Measurements from ENCODE around the gene SH3GLB2. TPM values are rescaled to one million over a fixed set of nuclear protein-coding genes. Genes with fewer than 3 reads are reported as not detected.
"Not testable (repeated sequence)": the region's sequence is repeated elsewhere in the genome, so short reads cannot be mapped to it uniquely, and the experiment has no call there.

Gene SH3GLB2
- total RNA-seq, 6 experiments from 2014 or later, result 38.1 to 56.1 (median 42.7) TPM

DNA sequence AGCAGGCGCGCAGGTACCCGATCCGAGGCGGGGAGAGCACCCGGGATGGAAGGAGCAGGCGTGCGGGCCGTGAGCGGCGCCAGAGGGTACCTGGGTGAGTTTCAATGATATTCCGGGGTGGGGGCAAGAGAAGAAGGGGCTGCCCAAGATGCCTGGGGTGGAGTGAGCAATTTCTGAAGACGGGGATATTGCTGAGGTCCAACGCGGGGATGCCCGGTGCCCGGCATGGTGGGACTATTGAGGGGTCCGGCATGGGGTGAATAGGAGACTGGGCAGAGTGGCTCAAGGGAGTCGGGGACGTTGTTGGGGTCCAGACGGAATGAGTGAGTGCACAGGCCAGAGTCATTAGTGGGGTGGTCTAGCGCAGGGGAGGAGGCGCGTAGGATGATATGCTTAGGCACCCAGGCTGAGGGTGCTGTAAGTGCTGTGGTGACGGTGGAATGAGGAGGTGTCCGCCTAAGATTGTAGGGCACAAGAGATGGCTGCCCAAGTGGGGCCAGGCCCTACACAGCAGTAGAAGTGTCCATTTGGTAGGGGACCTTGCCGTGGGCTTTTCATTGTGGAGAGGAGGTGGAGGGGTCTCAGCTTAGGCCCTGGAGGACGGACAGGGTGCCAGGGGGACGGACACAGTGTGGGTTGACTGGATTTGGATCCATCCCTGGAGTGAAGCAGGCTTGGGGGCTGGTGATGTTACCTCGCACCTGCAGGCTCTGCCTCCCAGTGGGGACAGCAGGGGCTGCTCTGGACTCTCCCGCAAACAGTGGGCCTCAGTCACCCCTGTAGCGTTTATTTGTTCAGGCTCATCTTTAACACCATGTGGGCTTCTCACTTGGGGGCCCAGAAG is 9.0 kb upstream of the SH3GLB2 start:
- Mint-ChIP-seq H3K4me3 (peak overlapping the region; percentile 96), H3K27me3 (ENCODE audit: insufficient read depth) (peaks cover 1% of the 10 kb centered on the region; the same call in 1 of the 2 replicates), H3K4me1 (ENCODE audit: low read depth) (peaks cover 24% of the 10 kb centered on the region), H3K36me3 (ENCODE audit: low read depth) (peaks cover 5% of the 10 kb centered on the region; the same call in 1 of the 2 replicates), H3K9me3 (no peaks in the 10 kb centered on the region), H3K27ac (peak overlapping the region; percentile 79)
- DNase-seq, result no peak
- TF ChIP-seq, protein P1, sequence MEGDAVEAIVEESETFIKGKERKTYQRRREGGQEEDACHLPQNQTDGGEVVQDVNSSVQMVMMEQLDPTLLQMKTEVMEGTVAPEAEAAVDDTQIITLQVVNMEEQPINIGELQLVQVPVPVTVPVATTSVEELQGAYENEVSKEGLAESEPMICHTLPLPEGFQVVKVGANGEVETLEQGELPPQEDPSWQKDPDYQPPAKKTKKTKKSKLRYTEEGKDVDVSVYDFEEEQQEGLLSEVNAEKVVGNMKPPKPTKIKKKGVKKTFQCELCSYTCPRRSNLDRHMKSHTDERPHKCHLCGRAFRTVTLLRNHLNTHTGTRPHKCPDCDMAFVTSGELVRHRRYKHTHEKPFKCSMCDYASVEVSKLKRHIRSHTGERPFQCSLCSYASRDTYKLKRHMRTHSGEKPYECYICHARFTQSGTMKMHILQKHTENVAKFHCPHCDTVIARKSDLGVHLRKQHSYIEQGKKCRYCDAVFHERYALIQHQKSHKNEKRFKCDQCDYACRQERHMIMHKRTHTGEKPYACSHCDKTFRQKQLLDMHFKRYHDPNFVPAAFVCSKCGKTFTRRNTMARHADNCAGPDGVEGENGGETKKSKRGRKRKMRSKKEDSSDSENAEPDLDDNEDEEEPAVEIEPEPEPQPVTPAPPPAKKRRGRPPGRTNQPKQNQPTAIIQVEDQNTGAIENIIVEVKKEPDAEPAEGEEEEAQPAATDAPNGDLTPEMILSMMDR (IDR thresholded peaks at IDR 0.05), result no peak

DNA sequence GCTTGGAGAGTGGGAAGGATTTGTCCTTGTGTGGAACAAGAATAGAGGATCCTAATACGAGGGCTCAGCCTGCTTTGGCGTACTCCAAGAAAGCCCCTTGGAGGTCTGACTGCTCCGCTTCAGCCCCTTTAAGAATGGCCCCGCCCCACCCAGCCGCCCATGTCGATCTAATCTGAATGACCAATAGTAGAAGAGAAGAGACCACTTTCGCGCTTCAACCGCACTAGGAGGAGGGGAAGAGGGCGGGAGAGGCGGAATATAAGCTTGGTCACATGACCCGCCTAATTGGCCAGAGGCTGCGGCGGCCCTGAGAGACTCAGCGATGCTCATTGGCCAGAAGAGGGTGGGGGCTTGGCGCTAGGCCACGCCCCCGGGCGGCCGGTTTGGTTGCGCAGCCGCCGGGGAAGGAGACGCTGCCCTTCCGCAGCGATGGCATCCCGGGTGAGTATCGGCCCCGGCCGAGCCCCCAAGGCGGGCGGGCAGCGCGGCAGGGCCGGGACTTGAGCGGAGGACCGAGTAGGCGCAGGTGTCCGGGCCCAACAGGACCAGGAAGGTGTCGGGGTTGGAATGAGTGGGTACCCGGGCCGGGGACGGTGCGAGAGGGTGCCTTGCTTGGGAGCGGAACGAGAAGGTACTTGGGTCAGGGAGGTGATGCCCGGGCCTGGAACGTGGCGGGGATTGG is 8.3 kb upstream of the SH3GLB2 start, which contains the start of gene MIGA2:
MIGA2 (plus strand) TSS at position 386 of the 682 bp plus-strand sequence. CDS start 3,969 bp downstream, outside the sequence.
- TF ChIP-seq, protein P1 (IDR thresholded peaks at IDR 0.05), result no peak
- Mint-ChIP-seq H3K27ac (peak within 1 kb of the TSS; percentile 79), H3K36me3 (ENCODE audit: low read depth) (peaks cover 5% of the 10 kb centered on the region; the same call in 1 of the 2 replicates), H3K9me3 (no peaks in the 10 kb centered on the region), H3K4me3 (peak within 1 kb of the TSS; percentile 96), H3K4me1 (ENCODE audit: low read depth) (peaks cover 24% of the 10 kb centered on the region), H3K27me3 (ENCODE audit: insufficient read depth) (peaks cover 1% of the 10 kb centered on the region; the same call in 1 of the 2 replicates)
- DNase-seq, result peak; percentile 98

DNA sequence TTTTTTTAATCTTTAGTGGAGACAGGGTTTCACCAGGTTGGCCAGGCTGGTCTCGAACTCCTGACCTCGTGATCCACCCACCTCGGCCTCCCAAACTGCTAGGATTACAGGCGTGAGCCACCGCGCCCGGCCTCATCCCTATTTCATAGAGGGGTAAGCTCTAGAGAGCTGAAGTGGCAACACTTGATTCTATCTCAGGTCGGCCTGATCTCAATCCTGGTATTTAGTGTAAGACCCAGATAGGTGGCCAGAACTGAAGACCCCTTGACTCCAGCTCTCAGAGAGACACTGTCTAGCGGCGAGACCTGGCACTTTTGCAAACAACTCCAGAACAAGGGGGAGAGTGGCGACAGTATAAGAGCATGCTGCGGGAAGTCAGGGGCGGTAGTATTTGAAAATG is 7.7 kb upstream of the SH3GLB2 start:
- not testable (repeated sequence) for DNase-seq; H3K27me3 Mint-ChIP-seq (ENCODE audit: insufficient read depth); H3K36me3 Mint-ChIP-seq (ENCODE audit: low read depth); H3K9me3 Mint-ChIP-seq
- Mint-ChIP-seq H3K4me1 (ENCODE audit: low read depth) (peaks cover 24% of the 10 kb centered on the region), H3K27ac (peak overlapping the region; percentile 76), H3K4me3 (peak overlapping the region; percentile 96)

DNA sequence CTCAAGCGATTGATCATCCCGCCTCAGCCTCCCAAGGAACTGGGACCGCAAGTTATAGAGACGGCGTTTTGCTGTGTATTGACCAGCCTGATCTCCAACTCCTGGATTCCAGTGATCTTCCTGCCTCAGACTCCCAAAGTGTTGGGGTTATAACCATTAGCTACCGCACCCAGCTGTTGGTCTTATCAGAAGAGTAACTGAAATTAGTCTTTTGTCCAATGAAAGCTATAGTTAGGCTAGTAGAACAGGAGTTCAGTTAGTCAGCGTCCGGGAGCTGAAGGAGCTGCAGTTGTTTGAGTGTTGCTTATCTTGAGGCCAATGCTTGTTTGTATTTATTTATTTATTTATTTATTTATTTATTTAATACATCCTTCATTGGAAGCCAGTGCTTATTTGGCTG is 5.1 kb upstream of the SH3GLB2 start:
- no peak for DNase-seq
- no peak overlapping the region for H3K4me3 Mint-ChIP-seq
- peaks cover 1% of the 10 kb centered on the region; the same call in 1 of the 2 replicates for H3K27me3 Mint-ChIP-seq (ENCODE audit: insufficient read depth)
- H3K27ac Mint-ChIP-seq, result no peak overlapping the region
- peaks cover 20% of the 10 kb centered on the region for H3K4me1 Mint-ChIP-seq (ENCODE audit: low read depth)
- TF ChIP-seq, protein P1 (IDR thresholded peaks at IDR 0.05), result no peak
- no peaks in the 10 kb centered on the region for H3K36me3 Mint-ChIP-seq (ENCODE audit: low read depth)
- no peaks in the 10 kb centered on the region for H3K9me3 Mint-ChIP-seq

DNA sequence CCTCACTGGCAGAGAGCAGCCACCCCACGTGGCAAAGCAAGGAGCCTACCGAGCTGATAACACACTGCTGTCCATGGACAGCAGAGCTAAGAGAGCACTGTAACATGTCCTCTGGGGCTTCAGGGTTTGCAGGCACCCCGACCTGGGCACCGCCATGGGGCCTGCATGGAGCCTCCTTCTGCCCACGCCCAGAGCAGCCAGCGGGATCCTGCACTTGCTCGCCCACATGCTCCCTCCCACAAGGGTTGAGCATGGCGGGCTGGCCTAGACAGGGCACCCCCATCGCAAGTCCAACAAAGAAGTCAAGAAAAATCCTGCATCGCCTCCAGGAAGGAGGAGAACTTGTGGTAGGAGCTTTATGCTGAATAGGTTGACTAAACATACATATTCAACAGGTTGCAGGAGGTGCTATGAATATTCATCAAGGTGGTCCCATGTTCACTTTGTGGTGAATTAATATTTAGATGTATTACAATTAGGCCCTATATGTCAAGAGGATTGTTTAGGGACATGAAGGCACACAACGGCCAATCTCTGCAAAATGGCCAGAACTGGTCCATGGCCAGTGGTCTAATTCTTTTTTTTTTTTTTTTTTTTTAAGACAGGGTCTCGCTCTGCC is 4.5 kb upstream of the SH3GLB2 start:
- H3K27ac Mint-ChIP-seq, result no peak overlapping the region
- DNase-seq, result no peak
- peaks cover 1% of the 10 kb centered on the region; the same call in 1 of the 2 replicates for H3K27me3 Mint-ChIP-seq (ENCODE audit: insufficient read depth)
- TF ChIP-seq, protein P1 (IDR thresholded peaks at IDR 0.05), result no peak
- H3K4me1 Mint-ChIP-seq (ENCODE audit: low read depth), result peaks cover 15% of the 10 kb centered on the region
- H3K36me3 Mint-ChIP-seq (ENCODE audit: low read depth), result no peaks in the 10 kb centered on the region
- H3K4me3 Mint-ChIP-seq, result no peak overlapping the region
- no peaks in the 10 kb centered on the region for H3K9me3 Mint-ChIP-seq

Data from HFFc6 (cell line).